HepG2 (cell line): ENCODE measurements around the gene TDRD10. TPM values are rescaled to one million over a fixed set of nuclear protein-coding genes. Genes with fewer than 3 reads are reported as not detected.

Experiments
- HMG20A ChIP-seq: IDR thresholded peaks from 2 replicates; pipeline ENCODE4 v1.6.1; 2016; ENCODE audit warnings: borderline replicate concordance
- HOXA7 ChIP-seq: sonication (generic); formaldehyde crosslinking; IDR thresholded peaks from 2 replicates; pipeline ENCODE4 v1.8.1; 2022; ENCODE audit warnings: mild to moderate bottlenecking, missing genetic modification reagents, moderate library complexity
- ISL2 ChIP-seq: sonication (generic); formaldehyde crosslinking; IDR thresholded peaks from 2 replicates; pipeline ENCODE4 v1.5.0; 2020; ENCODE audit warnings: missing genetic modification reagents
- KLF11 ChIP-seq: IDR thresholded peaks from 2 replicates; pipeline ENCODE4 v1.6.1; 2016; ENCODE audit warnings: missing compliant biosample characterization
- PHB2 ChIP-seq: fragments of 450-650 bp; IDR thresholded peaks from 2 replicates; pipeline ENCODE4 v1.6.1; 2018; ENCODE audit not compliant: partially characterized antibody
- RXRB ChIP-seq: IDR thresholded peaks from 2 replicates; pipeline ENCODE4 v1.6.1; 2016; ENCODE audit warnings: borderline replicate concordance, missing genetic modification reagents, missing compliant biosample characterization
- ZNF326 ChIP-seq: sonication (generic); formaldehyde crosslinking; IDR thresholded peaks from 2 replicates; pipeline ENCODE4 v1.4.0; 2020; ENCODE audit warnings: missing genetic modification reagents, borderline replicate concordance
- ZNF768 ChIP-seq: sonication (generic); formaldehyde crosslinking; IDR thresholded peaks from 2 replicates; pipeline ENCODE4 v1.4.0; 2020; ENCODE audit warnings: missing genetic modification reagents
- ZNF878 ChIP-seq: sonication (generic); formaldehyde crosslinking; IDR thresholded peaks from 2 replicates; pipeline ENCODE4 v1.8.1; 2023; ENCODE audit warnings: mild to moderate bottlenecking, missing genetic modification reagents, moderate library complexity
- polyA plus RNA-seq, 8 experiments: library from polyadenylated mRNA; depleted of rRNA in 3 of 8; stranded (reverse) in 7 of 8; unstranded in 1 of 8; fragments of >200 nt; fragmentation: Illumina TruSeq in 4 of 8; extraction: Trizol in 4 of 8; gene quantifications; 2 replicates each; pipeline versions ENCODE4 v1.2.1 to v1.2.3, GENCODE V29; 2011 to 2016; ENCODE audit warnings: low read depth in 4 of 8, missing spikeins in 1 of 8, mixed read lengths in 1 of 8; ENCODE audit not compliant: insufficient read depth in 1 of 8
- total RNA-seq, 5 experiments: library from RNA; depleted of rRNA; stranded (reverse); fragments of >200 nt; fragmentation: Illumina TruSeq; extraction: Trizol; gene quantifications; 2 replicates each; pipeline ENCODE4 v1.2.3, GENCODE V29; 2016; ENCODE audit warnings: low read depth in 1 of 5
- TF ChIP-seq, protein P1 (sequence below): sonication (generic); formaldehyde crosslinking; IDR thresholded peaks from 2 replicates; pipeline ENCODE4 v1.5.0; 2020; ENCODE audit warnings: missing genetic modification reagents, mild to moderate bottlenecking, borderline replicate concordance
- TF ChIP-seq, protein P2 (sequence below): sonication (generic); formaldehyde crosslinking; conservative IDR thresholded peaks from 2 replicates; pipeline ENCODE4 v1.8.1; 2023; ENCODE audit warnings: missing genetic modification reagents

TDRD10 gene
- total and polyA plus RNA-seq, 2 of the 13 experiments (the other 11 are each of a cell fraction or from before 2014, with no cell fraction given): not detected

DNA sequence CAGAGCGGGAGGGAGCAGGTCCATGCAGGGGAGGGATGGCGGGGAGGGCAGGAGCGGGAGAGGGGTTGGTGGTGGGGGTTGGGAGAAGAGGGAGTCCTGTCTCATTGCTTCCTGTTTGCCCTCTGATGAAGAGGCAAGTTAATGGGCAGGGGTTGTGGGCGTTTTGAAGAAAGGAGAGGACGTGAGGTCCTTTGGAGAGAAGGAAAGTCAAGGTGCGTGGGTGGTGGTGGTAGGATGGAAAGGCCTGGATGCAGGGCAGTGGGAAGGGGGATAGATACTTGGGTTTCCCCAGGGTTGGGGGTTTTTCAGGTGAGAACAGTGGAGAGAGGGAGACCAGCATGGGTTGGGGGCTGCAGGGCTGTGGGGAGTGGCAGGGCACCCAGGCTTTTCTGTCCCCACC, 39.2 kb downstream of the TDRD10 start (continued):
- TF ChIP-seq, protein P1, sequence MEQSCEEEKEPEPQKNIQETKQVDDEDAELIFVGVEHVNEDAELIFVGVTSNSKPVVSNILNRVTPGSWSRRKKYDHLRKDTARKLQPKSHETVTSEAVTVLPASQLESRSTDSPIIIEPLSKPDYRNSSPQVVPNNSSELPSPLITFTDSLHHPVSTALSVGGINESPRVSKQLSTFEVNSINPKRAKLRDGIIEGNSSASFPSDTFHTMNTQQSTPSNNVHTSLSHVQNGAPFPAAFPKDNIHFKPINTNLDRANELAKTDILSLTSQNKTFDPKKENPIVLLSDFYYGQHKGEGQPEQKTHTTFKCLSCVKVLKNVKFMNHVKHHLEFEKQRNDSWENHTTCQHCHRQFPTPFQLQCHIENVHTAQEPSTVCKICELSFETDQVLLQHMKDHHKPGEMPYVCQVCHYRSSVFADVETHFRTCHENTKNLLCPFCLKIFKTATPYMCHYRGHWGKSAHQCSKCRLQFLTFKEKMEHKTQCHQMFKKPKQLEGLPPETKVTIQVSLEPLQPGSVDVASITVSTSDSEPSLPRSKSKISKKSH (CRISPR knock-in tag): no peak
- TF ChIP-seq HMG20A (CRISPR knock-in tag) (no peak), RXRB (no peak), ZNF326 (CRISPR knock-in tag) (no peak), ISL2 (CRISPR knock-in tag) (no peak), KLF11 (no peak), ZNF768 (CRISPR knock-in tag) (no peak), HOXA7 (CRISPR knock-in tag) (no peak), PHB2 (no peak), ZNF878 (CRISPR knock-in tag) (no peak)
- TF ChIP-seq, protein P2, sequence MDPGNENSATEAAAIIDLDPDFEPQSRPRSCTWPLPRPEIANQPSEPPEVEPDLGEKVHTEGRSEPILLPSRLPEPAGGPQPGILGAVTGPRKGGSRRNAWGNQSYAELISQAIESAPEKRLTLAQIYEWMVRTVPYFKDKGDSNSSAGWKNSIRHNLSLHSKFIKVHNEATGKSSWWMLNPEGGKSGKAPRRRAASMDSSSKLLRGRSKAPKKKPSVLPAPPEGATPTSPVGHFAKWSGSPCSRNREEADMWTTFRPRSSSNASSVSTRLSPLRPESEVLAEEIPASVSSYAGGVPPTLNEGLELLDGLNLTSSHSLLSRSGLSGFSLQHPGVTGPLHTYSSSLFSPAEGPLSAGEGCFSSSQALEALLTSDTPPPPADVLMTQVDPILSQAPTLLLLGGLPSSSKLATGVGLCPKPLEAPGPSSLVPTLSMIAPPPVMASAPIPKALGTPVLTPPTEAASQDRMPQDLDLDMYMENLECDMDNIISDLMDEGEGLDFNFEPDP (CRISPR knock-in tag): no peak
